OCI-LY3 (cell line): ENCODE results near the gene GARS1.

ENCODE experiments used
- EZH2phosphoT487 ChIP-seq: fragments of 200-600 bp; shearing (Covaris generic); IDR thresholded peaks from 2 replicates; pipeline ENCODE4 v1.6.1; 2018; ENCODE audit warnings: antibody characterized with exemption, mixed run types, low read depth
- TF ChIP-seq, protein P1 (sequence below): fragments of 200-600, 300-600 bp; sonication (generic); IDR thresholded peaks from 2 replicates; pipeline ENCODE4 v1.5.1; 2014; ENCODE audit warnings: antibody characterized with exemption, low read length, low read depth

DNA sequence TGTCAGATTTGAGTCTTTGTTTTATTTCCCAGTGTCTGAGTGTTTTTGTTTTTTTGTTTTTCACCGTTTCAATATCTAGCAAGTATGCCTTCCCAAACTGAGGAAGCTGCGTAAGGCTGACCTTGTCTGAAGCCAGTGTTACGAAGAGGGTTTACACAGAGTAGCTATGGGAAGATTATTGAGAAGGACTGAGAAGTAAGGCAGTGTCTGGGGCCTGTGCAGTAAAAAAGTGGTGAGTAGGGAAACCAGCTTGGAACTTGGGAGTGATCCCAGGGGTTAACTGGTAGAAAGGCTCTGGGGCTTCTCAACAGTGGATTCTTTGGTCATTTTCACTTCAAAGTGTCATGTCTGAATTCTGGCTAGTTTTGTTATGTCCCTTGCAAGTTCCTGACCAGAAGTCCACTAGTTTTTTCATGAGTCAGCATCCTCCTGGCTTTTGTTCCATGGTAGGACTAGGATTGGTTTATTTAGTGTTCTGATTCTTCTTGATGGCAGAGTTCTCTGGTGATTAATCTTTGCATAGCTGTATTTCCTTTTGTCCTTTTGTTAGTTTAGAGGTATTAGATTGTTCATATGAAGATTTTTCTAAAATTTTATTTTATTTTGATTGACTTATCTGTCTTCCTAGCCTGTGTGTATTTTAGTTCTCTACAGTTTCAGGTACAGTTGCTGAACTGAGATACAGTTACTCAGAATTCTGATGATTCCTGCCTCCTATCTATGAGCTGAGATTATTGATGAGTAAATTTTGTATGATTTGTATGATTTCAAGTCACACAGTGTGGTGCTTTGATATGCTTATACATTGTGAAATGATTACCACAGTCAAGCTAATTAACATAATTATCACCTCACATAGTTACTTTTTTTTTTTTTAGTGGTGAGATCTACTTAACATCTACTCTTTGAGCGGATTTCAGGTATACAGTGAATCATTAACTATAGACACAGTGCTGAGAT, 19.0 kb downstream of the GARS1 start:
- TF ChIP-seq, protein P1, sequence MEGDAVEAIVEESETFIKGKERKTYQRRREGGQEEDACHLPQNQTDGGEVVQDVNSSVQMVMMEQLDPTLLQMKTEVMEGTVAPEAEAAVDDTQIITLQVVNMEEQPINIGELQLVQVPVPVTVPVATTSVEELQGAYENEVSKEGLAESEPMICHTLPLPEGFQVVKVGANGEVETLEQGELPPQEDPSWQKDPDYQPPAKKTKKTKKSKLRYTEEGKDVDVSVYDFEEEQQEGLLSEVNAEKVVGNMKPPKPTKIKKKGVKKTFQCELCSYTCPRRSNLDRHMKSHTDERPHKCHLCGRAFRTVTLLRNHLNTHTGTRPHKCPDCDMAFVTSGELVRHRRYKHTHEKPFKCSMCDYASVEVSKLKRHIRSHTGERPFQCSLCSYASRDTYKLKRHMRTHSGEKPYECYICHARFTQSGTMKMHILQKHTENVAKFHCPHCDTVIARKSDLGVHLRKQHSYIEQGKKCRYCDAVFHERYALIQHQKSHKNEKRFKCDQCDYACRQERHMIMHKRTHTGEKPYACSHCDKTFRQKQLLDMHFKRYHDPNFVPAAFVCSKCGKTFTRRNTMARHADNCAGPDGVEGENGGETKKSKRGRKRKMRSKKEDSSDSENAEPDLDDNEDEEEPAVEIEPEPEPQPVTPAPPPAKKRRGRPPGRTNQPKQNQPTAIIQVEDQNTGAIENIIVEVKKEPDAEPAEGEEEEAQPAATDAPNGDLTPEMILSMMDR: no peak
- no peak for TF ChIP-seq EZH2phosphoT487
